Bronchial epithelial cell (primary cell): ENCODE results near the gene PNMA8A. TPM values are rescaled to one million over a fixed set of nuclear protein-coding genes. Genes with fewer than 3 reads are reported as not detected.

Experiments used
- DNase-seq: peaks from one replicate; pipeline ENCODE4 v3.0.0-alpha.2; 2010; ENCODE audit warnings: low read depth
- FAIRE-seq: peaks from 2 replicates; lab custom pipeline; 2011; peaks lifted over from hg19 to GRCh38; lab: Jason Lieb, UNC
- H3K27me3 ChIP-seq: 2 replicates; pipeline ENCODE4 v1.5.1; 2011; ENCODE audit warnings: low read length; ENCODE audit not compliant: control insufficient read depth, insufficient read depth
- H3K36me3 ChIP-seq: 2 replicates; pipeline ENCODE4 v1.5.1; 2011; ENCODE audit warnings: low read length; ENCODE audit not compliant: control insufficient read depth, insufficient read depth
- H3K4me3 ChIP-seq: 2 replicates; pipeline ENCODE4 v1.5.1; 2011; ENCODE audit warnings: mild to moderate bottlenecking, low read depth, low read length, control low read depth
- total RNA-seq: library from RNA; depleted of rRNA; stranded (reverse); fragments of >200 nt; gene quantifications from 2 replicates; pipeline ENCODE4 v1.2.1, GENCODE V29; 2014
- TF ChIP-seq, protein P1 (sequence below): IDR thresholded peaks from 2 replicates; pipeline ENCODE4 v1.5.1; 2011; ENCODE audit warnings: mild to moderate bottlenecking, moderate library complexity, low read length, control low read depth, inconsistent platforms; ENCODE audit not compliant: insufficient read depth, severe bottlenecking

PNMA8A gene
- total RNA-seq, 1 donor from 2014 or later, result 0.79 TPM

GRCh38 chr19:46451352-46451751 is 20.0 kb downstream of the PNMA8A start:
- no peak for FAIRE-seq
- Histone ChIP-seq H3K36me3 (no peaks in the 10 kb centered on the region), H3K4me3 (no peak overlapping the region), H3K27me3 (no peaks in the 10 kb centered on the region)
- TF ChIP-seq, protein P1, sequence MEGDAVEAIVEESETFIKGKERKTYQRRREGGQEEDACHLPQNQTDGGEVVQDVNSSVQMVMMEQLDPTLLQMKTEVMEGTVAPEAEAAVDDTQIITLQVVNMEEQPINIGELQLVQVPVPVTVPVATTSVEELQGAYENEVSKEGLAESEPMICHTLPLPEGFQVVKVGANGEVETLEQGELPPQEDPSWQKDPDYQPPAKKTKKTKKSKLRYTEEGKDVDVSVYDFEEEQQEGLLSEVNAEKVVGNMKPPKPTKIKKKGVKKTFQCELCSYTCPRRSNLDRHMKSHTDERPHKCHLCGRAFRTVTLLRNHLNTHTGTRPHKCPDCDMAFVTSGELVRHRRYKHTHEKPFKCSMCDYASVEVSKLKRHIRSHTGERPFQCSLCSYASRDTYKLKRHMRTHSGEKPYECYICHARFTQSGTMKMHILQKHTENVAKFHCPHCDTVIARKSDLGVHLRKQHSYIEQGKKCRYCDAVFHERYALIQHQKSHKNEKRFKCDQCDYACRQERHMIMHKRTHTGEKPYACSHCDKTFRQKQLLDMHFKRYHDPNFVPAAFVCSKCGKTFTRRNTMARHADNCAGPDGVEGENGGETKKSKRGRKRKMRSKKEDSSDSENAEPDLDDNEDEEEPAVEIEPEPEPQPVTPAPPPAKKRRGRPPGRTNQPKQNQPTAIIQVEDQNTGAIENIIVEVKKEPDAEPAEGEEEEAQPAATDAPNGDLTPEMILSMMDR, result no peak
- DNase-seq, result peak; percentile 72

DNA sequence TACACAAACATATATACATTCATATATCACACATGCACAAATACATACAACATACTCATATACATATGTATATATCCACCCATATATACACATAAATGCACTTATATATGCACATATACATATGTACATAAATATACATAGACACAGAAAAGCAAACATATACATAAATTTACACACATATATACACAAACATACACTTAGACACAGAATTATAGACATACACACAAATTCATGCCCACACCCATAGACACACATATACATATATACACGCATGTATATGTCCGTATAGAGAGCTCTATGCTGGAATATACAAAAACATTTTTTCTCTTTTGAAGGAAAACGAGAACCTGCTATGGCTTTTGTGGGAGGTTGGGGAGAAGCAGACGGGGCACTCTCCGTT is 20.6 kb downstream of the PNMA8A start:
- DNase-seq (no peak), FAIRE-seq (no peak)
- TF ChIP-seq, protein P1, result no peak
- Histone ChIP-seq H3K4me3 (no peak overlapping the region), H3K36me3 (no peaks in the 10 kb centered on the region), H3K27me3 (no peaks in the 10 kb centered on the region)

- Histone ChIP-seq H3K36me3 (no peaks in the 10 kb centered on the region), H3K4me3 (no peak overlapping the region), H3K27me3 (no peaks in the 10 kb centered on the region)
- TF ChIP-seq, protein P1, result no peak
- no peak for DNase-seq
- FAIRE-seq, result no peak
Observed at GRCh38 chr19:46449228-46449627, 22.1 kb downstream of the PNMA8A start.

DNA sequence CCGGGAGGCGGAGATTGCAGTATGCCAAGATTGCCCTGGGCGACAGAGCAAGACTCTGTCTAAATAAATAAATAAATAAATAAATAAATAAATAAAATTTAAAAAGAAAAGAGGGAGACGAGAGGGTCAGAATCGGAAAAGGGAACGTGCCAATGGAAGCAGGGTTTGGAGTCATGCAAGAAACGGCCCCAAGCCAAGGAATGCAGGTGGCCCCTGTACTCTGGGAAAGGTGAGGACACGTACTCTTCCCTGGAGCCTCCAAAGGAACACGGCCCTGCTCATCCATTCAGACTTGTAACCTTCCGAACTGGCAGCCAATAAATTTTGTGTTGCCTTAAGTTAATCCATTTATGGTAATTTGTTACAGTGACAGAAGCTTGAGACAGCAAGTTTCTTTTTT is 22.8 kb downstream of the PNMA8A start:
- H3K36me3 ChIP-seq, result no peaks in the 10 kb centered on the region
- DNase-seq, result no peak
- TF ChIP-seq, protein P1, result no peak
- no peak overlapping the region for H3K4me3 ChIP-seq
- FAIRE-seq, result no peak
- no peaks in the 10 kb centered on the region for H3K27me3 ChIP-seq

DNA sequence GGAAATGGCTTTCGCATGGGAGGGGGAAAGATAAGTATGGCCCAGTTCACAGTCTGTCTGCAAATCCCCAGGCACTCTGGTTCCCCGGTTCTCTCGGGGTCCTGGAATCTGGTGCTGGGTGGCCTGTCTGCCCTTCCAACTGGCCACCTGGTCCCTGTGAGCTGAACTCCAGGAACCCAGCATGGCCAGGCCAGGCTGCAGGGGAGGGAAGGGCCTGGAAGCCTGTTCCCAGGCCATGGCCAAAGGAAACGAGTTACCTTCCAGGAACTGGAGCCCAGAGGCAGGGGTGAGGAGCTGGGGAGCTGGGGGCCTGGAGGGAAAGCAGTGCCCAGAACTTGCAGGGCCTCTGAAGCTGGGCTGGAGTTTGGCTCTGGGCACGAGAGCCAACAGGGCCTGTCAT is 23.5 kb downstream of the PNMA8A start:
- FAIRE-seq (no peak), DNase-seq (no peak)
- TF ChIP-seq, protein P1, result no peak
- H3K27me3 ChIP-seq, result no peaks in the 10 kb centered on the region
- H3K36me3 ChIP-seq, result no peaks in the 10 kb centered on the region
- H3K4me3 ChIP-seq, result no peak overlapping the region

DNA sequence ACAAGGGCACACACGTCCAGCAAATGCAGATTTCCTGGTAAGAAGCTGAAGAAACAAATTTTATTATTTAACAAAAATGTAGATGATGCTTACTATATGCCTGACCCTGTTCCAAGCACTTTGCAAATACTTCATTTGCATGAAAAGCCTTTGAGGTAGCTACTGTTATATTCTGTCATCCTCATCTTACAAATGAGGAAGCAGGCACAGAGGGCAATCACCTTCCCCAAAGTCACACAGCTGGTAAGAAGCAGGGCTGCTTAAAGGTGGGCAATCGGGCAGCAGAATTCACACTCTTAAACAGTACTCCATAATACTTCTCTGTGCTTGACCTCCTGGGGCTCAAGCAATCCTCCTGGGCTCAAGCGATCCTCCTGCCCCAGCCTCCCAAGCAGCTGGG is 24.4 kb downstream of the PNMA8A start:
- DNase-seq (no peak), FAIRE-seq (no peak)
- Histone ChIP-seq H3K36me3 (no peaks in the 10 kb centered on the region), H3K4me3 (no peak overlapping the region), H3K27me3 (no peaks in the 10 kb centered on the region)
- TF ChIP-seq, protein P1, result no peak
